ENCODE data around the gene PHB1.
"Not testable (repeated sequence)": the region's sequence is repeated elsewhere in the genome, so short reads cannot be mapped to it uniquely, and the experiment has no call there.

Gene PHB1

DNA sequence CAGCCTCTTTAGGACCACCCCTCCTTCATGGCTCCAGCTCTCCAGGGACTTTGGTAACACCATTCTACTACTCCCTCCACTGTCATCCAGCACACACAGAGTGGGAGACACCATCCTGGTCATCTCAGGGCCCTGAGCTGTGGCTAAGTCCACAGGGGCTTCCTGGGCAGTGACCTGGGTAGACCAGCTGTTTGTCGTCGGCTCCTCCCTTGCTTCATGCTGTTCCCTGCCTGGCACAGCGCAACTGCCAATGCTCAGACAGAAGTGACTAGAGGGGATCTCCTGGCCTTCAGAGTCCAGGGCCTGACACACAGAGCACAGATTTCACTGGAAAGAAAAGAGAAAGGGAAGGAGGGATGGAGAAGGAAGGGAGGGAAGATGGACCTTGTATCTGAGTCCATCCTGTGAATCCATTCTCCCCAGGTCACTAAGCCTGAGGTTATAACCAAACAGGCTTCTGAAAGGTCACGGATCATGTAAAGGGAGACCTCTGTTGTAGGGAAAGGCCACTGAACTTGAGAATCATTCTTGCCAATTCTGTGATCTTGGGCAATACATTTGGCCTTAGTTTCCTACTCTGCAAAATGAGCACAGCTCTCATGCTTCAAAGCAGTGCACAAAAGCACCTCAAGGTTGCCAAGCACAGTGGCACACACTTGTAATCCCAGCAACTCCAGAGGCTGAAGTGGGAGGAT, 18.5 kb upstream of the PHB1 start:
- Histone ChIP-seq H3K27ac (no peak overlapping the region), H3K27me3 (ENCODE audit: insufficient read depth, low read depth, severe bottlenecking) (no peaks in the 10 kb centered on the region), H3K36me3 (no peaks in the 10 kb centered on the region), H3K4me3 (ENCODE audit: low read depth, low read length) (no peak overlapping the region), H3K9me3 (ENCODE audit: severe bottlenecking) (no peaks in the 10 kb centered on the region)
- DNase-seq: no peak
- TF ChIP-seq, protein P1, sequence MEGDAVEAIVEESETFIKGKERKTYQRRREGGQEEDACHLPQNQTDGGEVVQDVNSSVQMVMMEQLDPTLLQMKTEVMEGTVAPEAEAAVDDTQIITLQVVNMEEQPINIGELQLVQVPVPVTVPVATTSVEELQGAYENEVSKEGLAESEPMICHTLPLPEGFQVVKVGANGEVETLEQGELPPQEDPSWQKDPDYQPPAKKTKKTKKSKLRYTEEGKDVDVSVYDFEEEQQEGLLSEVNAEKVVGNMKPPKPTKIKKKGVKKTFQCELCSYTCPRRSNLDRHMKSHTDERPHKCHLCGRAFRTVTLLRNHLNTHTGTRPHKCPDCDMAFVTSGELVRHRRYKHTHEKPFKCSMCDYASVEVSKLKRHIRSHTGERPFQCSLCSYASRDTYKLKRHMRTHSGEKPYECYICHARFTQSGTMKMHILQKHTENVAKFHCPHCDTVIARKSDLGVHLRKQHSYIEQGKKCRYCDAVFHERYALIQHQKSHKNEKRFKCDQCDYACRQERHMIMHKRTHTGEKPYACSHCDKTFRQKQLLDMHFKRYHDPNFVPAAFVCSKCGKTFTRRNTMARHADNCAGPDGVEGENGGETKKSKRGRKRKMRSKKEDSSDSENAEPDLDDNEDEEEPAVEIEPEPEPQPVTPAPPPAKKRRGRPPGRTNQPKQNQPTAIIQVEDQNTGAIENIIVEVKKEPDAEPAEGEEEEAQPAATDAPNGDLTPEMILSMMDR (IDR thresholded peaks at IDR 0.05; ENCODE audit: low read depth, low read length): no peak

DNA sequence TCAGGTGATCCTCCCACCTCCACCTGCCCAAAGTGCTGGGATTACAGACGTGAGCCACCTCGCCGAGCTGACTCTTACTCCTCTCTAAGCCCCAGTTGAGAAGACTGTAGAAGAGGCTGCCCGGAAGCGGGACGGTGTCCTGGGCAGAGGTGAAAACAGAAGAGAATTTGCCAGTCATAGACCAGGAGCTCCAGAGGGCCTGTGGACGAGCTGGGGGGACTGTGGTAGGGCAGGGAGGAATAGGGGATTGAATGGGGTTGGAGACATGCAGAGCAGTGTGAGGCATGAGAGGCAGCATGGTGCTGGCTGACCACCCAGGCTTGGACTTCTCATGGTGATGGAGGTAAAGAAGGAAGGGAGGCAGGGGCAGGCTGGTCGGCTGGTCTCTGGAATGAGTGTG, 17.1 kb upstream of the PHB1 start:
- no peak overlapping the region for H3K27ac ChIP-seq
- H3K27me3 ChIP-seq (ENCODE audit: insufficient read depth, low read depth, severe bottlenecking): no peaks in the 10 kb centered on the region
- H3K9me3 ChIP-seq (ENCODE audit: severe bottlenecking): no peaks in the 10 kb centered on the region
- no peak for DNase-seq
- H3K4me3 ChIP-seq (ENCODE audit: low read depth, low read length): no peak overlapping the region
- TF ChIP-seq, protein P1 (IDR thresholded peaks at IDR 0.05; ENCODE audit: low read depth, low read length): no peak
- no peaks in the 10 kb centered on the region for H3K36me3 ChIP-seq

DNA sequence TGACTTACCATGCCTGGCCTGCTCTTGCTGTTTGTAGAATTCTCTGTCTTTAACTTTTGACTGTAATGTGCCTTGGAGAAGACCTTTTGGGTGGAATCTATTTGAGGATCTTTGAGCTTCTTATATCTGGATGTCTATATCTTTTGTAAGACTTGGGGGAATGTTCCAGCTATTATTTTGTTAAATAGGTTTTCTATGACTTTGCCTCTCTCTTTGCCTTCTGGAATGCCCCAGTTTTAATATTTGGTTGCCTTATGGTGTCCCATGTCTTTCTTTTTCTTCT, 10.3 kb upstream of the PHB1 start:
- H3K36me3 ChIP-seq: no peaks in the 10 kb centered on the region
- H3K4me3 ChIP-seq (ENCODE audit: low read depth, low read length): no peak overlapping the region
- no peak for DNase-seq
- no peaks in the 10 kb centered on the region for H3K27me3 ChIP-seq (ENCODE audit: insufficient read depth, low read depth, severe bottlenecking)
- peaks cover 18% of the 10 kb centered on the region for H3K9me3 ChIP-seq (ENCODE audit: severe bottlenecking)
- no peak overlapping the region for H3K27ac ChIP-seq
- TF ChIP-seq, protein P1 (IDR thresholded peaks at IDR 0.05; ENCODE audit: low read depth, low read length): no peak

DNA sequence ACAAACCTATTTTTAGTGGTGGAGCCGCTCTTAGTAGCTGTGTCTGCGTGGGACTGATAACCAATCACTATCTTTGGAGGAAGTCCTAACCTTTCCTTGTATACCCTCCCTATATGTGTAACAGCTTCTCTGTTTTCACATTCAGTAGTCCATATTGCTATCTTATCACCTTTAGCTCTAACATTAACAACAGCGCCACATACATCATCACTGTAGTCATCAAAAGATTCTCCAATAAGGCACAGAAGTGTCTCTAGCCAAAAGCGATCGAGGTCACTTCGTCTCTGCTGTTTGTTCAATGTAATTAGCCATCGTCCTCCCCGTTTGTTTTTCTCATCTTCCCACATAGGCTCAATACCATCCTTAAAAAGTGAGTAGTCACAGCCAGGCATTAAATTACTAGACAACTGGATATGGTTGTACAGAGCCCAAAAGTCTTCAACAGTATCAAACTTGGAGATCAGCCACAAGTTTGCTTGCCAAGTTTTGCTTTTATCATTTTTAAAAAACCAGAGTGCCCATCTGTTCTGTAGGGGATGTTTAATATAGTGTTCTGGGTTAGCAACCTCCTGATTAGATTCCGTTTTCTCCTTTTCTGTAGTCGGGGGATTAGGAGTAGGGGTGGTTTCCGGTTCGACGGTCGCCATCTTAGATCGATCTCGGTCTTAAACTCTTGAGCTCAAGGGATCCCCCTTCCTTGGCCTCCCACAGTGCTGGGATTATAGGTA, 9.8 kb upstream of the PHB1 start:
- H3K36me3 ChIP-seq; H3K27me3 ChIP-seq (ENCODE audit: insufficient read depth, low read depth, severe bottlenecking); H3K4me3 ChIP-seq (ENCODE audit: low read depth, low read length); H3K27ac ChIP-seq; DNase-seq: not testable (repeated sequence)
- peaks cover 20% of the 10 kb centered on the region for H3K9me3 ChIP-seq (ENCODE audit: severe bottlenecking)

- no peaks in the 10 kb centered on the region for H3K27me3 ChIP-seq (ENCODE audit: insufficient read depth, low read depth, severe bottlenecking)
- H3K9me3 ChIP-seq (ENCODE audit: severe bottlenecking): peaks cover 20% of the 10 kb centered on the region
- no peak overlapping the region for H3K4me3 ChIP-seq (ENCODE audit: low read depth, low read length)
- TF ChIP-seq, protein P1 (IDR thresholded peaks at IDR 0.05; ENCODE audit: low read depth, low read length): no peak
- no peak overlapping the region for H3K27ac ChIP-seq
- no peaks in the 10 kb centered on the region for H3K36me3 ChIP-seq
- no peak for DNase-seq
Measured at GRCh38 chr17:49422714-49423113, 8.0 kb upstream of the PHB1 start.

- not testable (repeated sequence) for H3K4me3 ChIP-seq (ENCODE audit: low read depth, low read length); DNase-seq; H3K27me3 ChIP-seq (ENCODE audit: insufficient read depth, low read depth, severe bottlenecking); H3K27ac ChIP-seq; H3K36me3 ChIP-seq
- H3K9me3 ChIP-seq (ENCODE audit: severe bottlenecking): peaks cover 20% of the 10 kb centered on the region
Measured at GRCh38 chr17:49419761-49420160, 5.1 kb upstream of the PHB1 start.

GRCh38 chr17:49418754-49419740, 4.4 kb upstream of the PHB1 start:
- DNase-seq, H3K27ac ChIP-seq, H3K36me3 ChIP-seq: not testable (repeated sequence)

More at GRCh38 chr17:49418754-49419740, 4.4 kb upstream of the PHB1 start:
- not testable (repeated sequence) for H3K27me3 ChIP-seq (ENCODE audit: insufficient read depth, low read depth, severe bottlenecking); H3K4me3 ChIP-seq (ENCODE audit: low read depth, low read length)
- H3K9me3 ChIP-seq (ENCODE audit: severe bottlenecking): peaks cover 15% of the 10 kb centered on the region

Measured in WERI-Rb-1 (cell line).